HepG2 (cell line): ENCODE data around the gene CBX7. TPM values are rescaled to one million over a fixed set of nuclear protein-coding genes. Genes with fewer than 3 reads are reported as not detected.

Experiments used
- ATAC-seq: fragments of 200-7000 bp; cut with Tn5 transposase; 3 replicates; pipeline ENCODE4 v1.9.1; 2020; ENCODE audit warnings: mild to moderate bottlenecking, moderate library complexity
- BruUV-seq: library from RNA; stranded (reverse); fragments of 400-500 nt; replicated peaks from 2 replicates; lab custom pipeline; 2021; lab: Mats Ljungman, UMichigan
- CTCF ChIA-PET: fragments of 300-600 bp; formaldehyde crosslinking; extraction: SDS; loops from one replicate; lab custom pipeline; 2021; ENCODE audit warnings: low total read pairs, inconsistent platforms, low intra/inter-chr PET ratio; lab: Yijun Ruan, JAX
- POLR2A ChIA-PET: fragments of 350-600 bp; sonication (Branson Sonifier 250); formaldehyde crosslinking; loops from one replicate; lab custom pipeline; 2020; ENCODE audit warnings: antibody characterized with exemption, inconsistent platforms; lab: Yijun Ruan, JAX
- DNase-seq: peaks from one replicate; pipeline ENCODE4 v3.0.0-alpha.2; 2015; ENCODE audit warnings: low spot score
- FAIRE-seq: peaks from 3 replicates; lab custom pipeline; 2011; peaks lifted over from hg19 to GRCh38; lab: Jason Lieb, UNC
- H2AFZ ChIP-seq: one replicate; pipeline ENCODE4 v1.6.1; 2011; ENCODE audit warnings: low read length, inconsistent platforms
- H3K27ac ChIP-seq: fragments of 300-600 bp; 3 replicates; pipeline ENCODE4 v1.8.0; 2011; ENCODE audit warnings: mixed run types, mild to moderate bottlenecking, mixed read lengths, low read length, inconsistent platforms; ENCODE audit not compliant: insufficient read depth; ENCODE audit errors: extremely low read length
- H3K27me3 ChIP-seq, 2 experiments: fragments of 200-600 bp in 1 of 2; 2 replicates in 1 of 2; 3 replicates in 1 of 2; pipeline versions ENCODE4 v1.6.0 to v1.8.0; 2011; ENCODE audit warnings: low read length in 2 of 2, mild to moderate bottlenecking in 2 of 2, moderate library complexity in 2 of 2, inconsistent platforms in 1 of 2; ENCODE audit not compliant: insufficient read depth in 2 of 2, control insufficient read depth in 1 of 2
- H3K36me3 ChIP-seq, 2 experiments: fragments of 200-600 bp in 1 of 2; replicated peaks in 1 of 2; 2 replicates in 1 of 2; 3 replicates in 1 of 2; pipeline versions ENCODE4 v1.5.1 to v1.8.0; 2011; ENCODE audit warnings: low read length in 2 of 2, inconsistent platforms in 1 of 2; ENCODE audit not compliant: insufficient read depth in 2 of 2, control insufficient read depth in 1 of 2
- H3K4me1 ChIP-seq: 2 replicates; pipeline ENCODE4 v1.5.1; 2012; ENCODE audit warnings: low read length, inconsistent platforms; ENCODE audit not compliant: insufficient read depth
- H3K4me2 ChIP-seq: 2 replicates; pipeline ENCODE4 v1.6.0; 2011; ENCODE audit warnings: low read depth, low read length, inconsistent platforms
- H3K4me3 ChIP-seq, 3 experiments: fragments of 200-600 bp in 1 of 3; sonication (generic), shearing (Covaris generic) in 1 of 3; replicated peaks in 1 of 3; 2 replicates each; pipeline ENCODE4 v1.5.1; 2011 to 2016; ENCODE audit warnings: low read length in 3 of 3, inconsistent platforms in 2 of 3, low read depth in 2 of 3, mild to moderate bottlenecking in 2 of 3, control low read depth in 1 of 3, mixed read lengths in 1 of 3; ENCODE audit not compliant: insufficient read depth in 1 of 3
- H3K79me2 ChIP-seq: one replicate; pipeline ENCODE4 v1.6.1; 2011; ENCODE audit warnings: low read length, inconsistent platforms; ENCODE audit not compliant: insufficient read depth
- H3K9ac ChIP-seq: 2 replicates; pipeline ENCODE4 v1.6.0; 2011; ENCODE audit warnings: mild to moderate bottlenecking, low read depth, low read length, inconsistent platforms; ENCODE audit not compliant: insufficient read depth
- H3K9me3 ChIP-seq: 2 replicates; pipeline ENCODE4 v1.5.1; 2012; ENCODE audit warnings: mild to moderate bottlenecking, low read length
- H4K20me1 ChIP-seq: 2 replicates; pipeline ENCODE4 v1.6.0; 2011; ENCODE audit warnings: inconsistent platforms, mild to moderate bottlenecking, low read length, moderate library complexity; ENCODE audit not compliant: insufficient read depth
- IKZF1 ChIP-seq: fragments of 450-650 bp; IDR thresholded peaks from 2 replicates; pipeline ENCODE4 v1.7.1; 2016
- SMAD3 ChIP-seq: sonication (generic); formaldehyde crosslinking; IDR thresholded peaks from 2 replicates; pipeline ENCODE4 v1.4.0; 2020; ENCODE audit warnings: missing genetic modification reagents
- SOX5 ChIP-seq: IDR thresholded peaks from 2 replicates; pipeline ENCODE4 v1.6.1; 2016; ENCODE audit warnings: borderline replicate concordance
- WGBS: methylation state at CpG from one replicate; pipeline ENCODE4 v1.1.6; 2017; ENCODE audit warnings: low lambda C conversion rate; 5-methylcytosine and 5-hydroxymethylcytosine counted together
- in situ Hi-C: cut with HindIII; loops from 2 replicates; pipeline ENCODE4 v1.10.0; 2017; ENCODE audit warnings: low pct_unique_long_range_greater_than_20kb; ENCODE audit not compliant: extremely low pct_ligation_motif_present
- intact Hi-C: fragments of 100-400 bp; cut with micrococcal nuclease; formaldehyde crosslinking; loops from one replicate; pipeline ENCODE4 v1.10.0; 2022; ENCODE audit not compliant: unreplicated experiment
- polyA plus RNA-seq, 8 experiments: library from polyadenylated mRNA; depleted of rRNA in 3 of 8; stranded (reverse) in 7 of 8; unstranded in 1 of 8; fragments of >200 nt; fragmentation: Illumina TruSeq in 4 of 8; extraction: Trizol in 4 of 8; gene quantifications; 2 replicates each; pipeline versions ENCODE4 v1.2.1 to v1.2.3, GENCODE V29; 2011 to 2016; ENCODE audit warnings: low read depth in 4 of 8, missing spikeins in 1 of 8, mixed read lengths in 1 of 8; ENCODE audit not compliant: insufficient read depth in 1 of 8
- total RNA-seq, 5 experiments: library from RNA; depleted of rRNA; stranded (reverse); fragments of >200 nt; fragmentation: Illumina TruSeq; extraction: Trizol; gene quantifications; 2 replicates each; pipeline ENCODE4 v1.2.3, GENCODE V29; 2016; ENCODE audit warnings: low read depth in 1 of 5
- TF ChIP-seq, protein P1 (sequence below): sonication (generic); formaldehyde crosslinking; IDR thresholded peaks from 2 replicates; pipeline ENCODE4 v1.5.1; 2020; ENCODE audit warnings: mild to moderate bottlenecking, missing genetic modification reagents, moderate library complexity
- TF ChIP-seq, protein P2 (sequence below): sonication (generic); formaldehyde crosslinking; IDR thresholded peaks from 2 replicates; pipeline ENCODE4 v1.8.0; 2022; ENCODE audit warnings: missing genetic modification reagents, mild to moderate bottlenecking, moderate library complexity, borderline replicate concordance
- TF ChIP-seq, protein P3 (sequence below): sonication (generic); formaldehyde crosslinking; IDR thresholded peaks from 2 replicates; pipeline ENCODE4 v1.9.0; 2021; ENCODE audit warnings: missing genetic modification reagents, borderline replicate concordance
- TF ChIP-seq, protein P4 (sequence below): sonication (generic); formaldehyde crosslinking; IDR thresholded peaks from 2 replicates; pipeline ENCODE4 v1.4.0; 2020; ENCODE audit warnings: mild to moderate bottlenecking, missing genetic modification reagents

Gene CBX7
- total and polyA plus RNA-seq, 2 of the 13 experiments (the other 11 are each of a cell fraction or from before 2014, with no cell fraction given), result 0.35 to 4.9 TPM

DNA sequence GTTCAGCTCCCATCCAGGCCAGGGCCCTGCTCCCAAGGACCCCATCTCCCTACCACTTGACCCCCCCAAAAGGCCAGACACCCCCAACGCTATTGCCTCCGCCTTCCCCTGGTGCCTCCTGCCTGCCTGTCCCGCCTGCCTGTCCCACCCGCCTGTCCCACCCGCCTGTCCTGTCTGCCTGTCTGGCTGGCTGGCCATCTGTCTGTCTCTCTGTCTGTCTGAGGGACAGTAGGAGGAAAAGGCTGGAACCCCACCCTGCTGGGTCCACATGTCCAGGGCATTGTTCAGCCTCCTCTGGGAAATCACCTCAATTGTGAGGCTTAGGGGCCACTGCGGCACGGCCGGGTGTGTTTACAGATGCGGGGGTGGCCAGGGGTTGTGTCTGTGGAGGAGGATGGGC is 25.3 kb upstream of the CBX7 start:
- POLR2A ChIA-PET, result interaction anchor here (6.1 kb wide), 1 partner anchor 140 kb away, joined by 72 read pairs; the partner anchor contains the start of gene RPL3
- no peak overlapping the region for H3K27ac ChIP-seq

More for the DNA sequence above, 25.3 kb upstream of the CBX7 start:
- H3K4me3 ChIP-seq, result no peak overlapping the region
- in situ Hi-C loops (loop anchor here (5.0 kb wide), 1 partner anchor 65 kb away; the partner anchor contains the start of gene PDGFB), intact Hi-C loops (loop anchor here (10.0 kb wide), 1 partner anchor 67 kb away; the partner anchor contains the start of gene PDGFB)
- H3K27me3 ChIP-seq, result no peaks in the 10 kb centered on the region
- H3K9ac ChIP-seq, result no peak overlapping the region
- CTCF ChIA-PET, result no interaction called here
- no peak for TF ChIP-seq SMAD3 (CRISPR knock-in tag)
- TF ChIP-seq, protein P1, sequence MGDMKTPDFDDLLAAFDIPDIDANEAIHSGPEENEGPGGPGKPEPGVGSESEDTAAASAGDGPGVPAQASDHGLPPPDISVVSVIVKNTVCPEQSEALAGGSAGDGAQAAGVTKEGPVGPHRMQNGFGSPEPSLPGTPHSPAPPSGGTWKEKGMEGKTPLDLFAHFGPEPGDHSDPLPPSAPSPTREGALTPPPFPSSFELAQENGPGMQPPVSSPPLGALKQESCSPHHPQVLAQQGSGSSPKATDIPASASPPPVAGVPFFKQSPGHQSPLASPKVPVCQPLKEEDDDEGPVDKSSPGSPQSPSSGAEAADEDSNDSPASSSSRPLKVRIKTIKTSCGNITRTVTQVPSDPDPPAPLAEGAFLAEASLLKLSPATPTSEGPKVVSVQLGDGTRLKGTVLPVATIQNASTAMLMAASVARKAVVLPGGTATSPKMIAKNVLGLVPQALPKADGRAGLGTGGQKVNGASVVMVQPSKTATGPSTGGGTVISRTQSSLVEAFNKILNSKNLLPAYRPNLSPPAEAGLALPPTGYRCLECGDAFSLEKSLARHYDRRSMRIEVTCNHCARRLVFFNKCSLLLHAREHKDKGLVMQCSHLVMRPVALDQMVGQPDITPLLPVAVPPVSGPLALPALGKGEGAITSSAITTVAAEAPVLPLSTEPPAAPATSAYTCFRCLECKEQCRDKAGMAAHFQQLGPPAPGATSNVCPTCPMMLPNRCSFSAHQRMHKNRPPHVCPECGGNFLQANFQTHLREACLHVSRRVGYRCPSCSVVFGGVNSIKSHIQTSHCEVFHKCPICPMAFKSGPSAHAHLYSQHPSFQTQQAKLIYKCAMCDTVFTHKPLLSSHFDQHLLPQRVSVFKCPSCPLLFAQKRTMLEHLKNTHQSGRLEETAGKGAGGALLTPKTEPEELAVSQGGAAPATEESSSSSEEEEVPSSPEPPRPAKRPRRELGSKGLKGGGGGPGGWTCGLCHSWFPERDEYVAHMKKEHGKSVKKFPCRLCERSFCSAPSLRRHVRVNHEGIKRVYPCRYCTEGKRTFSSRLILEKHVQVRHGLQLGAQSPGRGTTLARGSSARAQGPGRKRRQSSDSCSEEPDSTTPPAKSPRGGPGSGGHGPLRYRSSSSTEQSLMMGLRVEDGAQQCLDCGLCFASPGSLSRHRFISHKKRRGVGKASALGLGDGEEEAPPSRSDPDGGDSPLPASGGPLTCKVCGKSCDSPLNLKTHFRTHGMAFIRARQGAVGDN (CRISPR knock-in tag), result 0 out of 2 replicates have a peak, but pooled peaks have one; percentile 11
- TF ChIP-seq, protein P2, sequence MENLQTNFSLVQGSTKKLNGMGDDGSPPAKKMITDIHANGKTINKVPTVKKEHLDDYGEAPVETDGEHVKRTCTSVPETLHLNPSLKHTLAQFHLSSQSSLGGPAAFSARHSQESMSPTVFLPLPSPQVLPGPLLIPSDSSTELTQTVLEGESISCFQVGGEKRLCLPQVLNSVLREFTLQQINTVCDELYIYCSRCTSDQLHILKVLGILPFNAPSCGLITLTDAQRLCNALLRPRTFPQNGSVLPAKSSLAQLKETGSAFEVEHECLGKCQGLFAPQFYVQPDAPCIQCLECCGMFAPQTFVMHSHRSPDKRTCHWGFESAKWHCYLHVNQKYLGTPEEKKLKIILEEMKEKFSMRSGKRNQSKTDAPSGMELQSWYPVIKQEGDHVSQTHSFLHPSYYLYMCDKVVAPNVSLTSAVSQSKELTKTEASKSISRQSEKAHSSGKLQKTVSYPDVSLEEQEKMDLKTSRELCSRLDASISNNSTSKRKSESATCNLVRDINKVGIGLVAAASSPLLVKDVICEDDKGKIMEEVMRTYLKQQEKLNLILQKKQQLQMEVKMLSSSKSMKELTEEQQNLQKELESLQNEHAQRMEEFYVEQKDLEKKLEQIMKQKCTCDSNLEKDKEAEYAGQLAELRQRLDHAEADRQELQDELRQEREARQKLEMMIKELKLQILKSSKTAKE (CRISPR knock-in tag), result 0 out of 2 replicates have a peak, but pooled peaks have one; percentile 17
- TF ChIP-seq, protein P3, sequence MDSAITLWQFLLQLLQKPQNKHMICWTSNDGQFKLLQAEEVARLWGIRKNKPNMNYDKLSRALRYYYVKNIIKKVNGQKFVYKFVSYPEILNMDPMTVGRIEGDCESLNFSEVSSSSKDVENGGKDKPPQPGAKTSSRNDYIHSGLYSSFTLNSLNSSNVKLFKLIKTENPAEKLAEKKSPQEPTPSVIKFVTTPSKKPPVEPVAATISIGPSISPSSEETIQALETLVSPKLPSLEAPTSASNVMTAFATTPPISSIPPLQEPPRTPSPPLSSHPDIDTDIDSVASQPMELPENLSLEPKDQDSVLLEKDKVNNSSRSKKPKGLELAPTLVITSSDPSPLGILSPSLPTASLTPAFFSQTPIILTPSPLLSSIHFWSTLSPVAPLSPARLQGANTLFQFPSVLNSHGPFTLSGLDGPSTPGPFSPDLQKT (CRISPR knock-in tag), result no peak
- TF ChIP-seq SOX5 (CRISPR knock-in tag), result peak; percentile 26; the same call in 1 of the 2 replicates
- TF ChIP-seq IKZF1, result no peak
- TF ChIP-seq, protein P4, sequence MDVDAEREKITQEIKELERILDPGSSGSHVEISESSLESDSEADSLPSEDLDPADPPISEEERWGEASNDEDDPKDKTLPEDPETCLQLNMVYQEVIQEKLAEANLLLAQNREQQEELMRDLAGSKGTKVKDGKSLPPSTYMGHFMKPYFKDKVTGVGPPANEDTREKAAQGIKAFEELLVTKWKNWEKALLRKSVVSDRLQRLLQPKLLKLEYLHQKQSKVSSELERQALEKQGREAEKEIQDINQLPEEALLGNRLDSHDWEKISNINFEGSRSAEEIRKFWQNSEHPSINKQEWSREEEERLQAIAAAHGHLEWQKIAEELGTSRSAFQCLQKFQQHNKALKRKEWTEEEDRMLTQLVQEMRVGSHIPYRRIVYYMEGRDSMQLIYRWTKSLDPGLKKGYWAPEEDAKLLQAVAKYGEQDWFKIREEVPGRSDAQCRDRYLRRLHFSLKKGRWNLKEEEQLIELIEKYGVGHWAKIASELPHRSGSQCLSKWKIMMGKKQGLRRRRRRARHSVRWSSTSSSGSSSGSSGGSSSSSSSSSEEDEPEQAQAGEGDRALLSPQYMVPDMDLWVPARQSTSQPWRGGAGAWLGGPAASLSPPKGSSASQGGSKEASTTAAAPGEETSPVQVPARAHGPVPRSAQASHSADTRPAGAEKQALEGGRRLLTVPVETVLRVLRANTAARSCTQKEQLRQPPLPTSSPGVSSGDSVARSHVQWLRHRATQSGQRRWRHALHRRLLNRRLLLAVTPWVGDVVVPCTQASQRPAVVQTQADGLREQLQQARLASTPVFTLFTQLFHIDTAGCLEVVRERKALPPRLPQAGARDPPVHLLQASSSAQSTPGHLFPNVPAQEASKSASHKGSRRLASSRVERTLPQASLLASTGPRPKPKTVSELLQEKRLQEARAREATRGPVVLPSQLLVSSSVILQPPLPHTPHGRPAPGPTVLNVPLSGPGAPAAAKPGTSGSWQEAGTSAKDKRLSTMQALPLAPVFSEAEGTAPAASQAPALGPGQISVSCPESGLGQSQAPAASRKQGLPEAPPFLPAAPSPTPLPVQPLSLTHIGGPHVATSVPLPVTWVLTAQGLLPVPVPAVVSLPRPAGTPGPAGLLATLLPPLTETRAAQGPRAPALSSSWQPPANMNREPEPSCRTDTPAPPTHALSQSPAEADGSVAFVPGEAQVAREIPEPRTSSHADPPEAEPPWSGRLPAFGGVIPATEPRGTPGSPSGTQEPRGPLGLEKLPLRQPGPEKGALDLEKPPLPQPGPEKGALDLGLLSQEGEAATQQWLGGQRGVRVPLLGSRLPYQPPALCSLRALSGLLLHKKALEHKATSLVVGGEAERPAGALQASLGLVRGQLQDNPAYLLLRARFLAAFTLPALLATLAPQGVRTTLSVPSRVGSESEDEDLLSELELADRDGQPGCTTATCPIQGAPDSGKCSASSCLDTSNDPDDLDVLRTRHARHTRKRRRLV (CRISPR knock-in tag), result no peak
- FAIRE-seq, result no peak
- H3K9me3 ChIP-seq, result no peaks in the 10 kb centered on the region
- no TSS peak for BruUV-seq
- no peaks in the 10 kb centered on the region for H3K79me2 ChIP-seq
- no peak for ATAC-seq
- peak overlapping the region; percentile 39; the same call in 1 of the 2 replicates for H3K4me2 ChIP-seq
- DNase-seq, result no peak
- WGBS, result 24% methylated on average over 9 of the region's 9 CpGs
- no peaks in the 10 kb centered on the region for H3K36me3 ChIP-seq
- H2AFZ ChIP-seq, result no peak overlapping the region
- no peaks in the 10 kb centered on the region for H4K20me1 ChIP-seq
- peaks cover 68% of the 10 kb centered on the region for H3K4me1 ChIP-seq
